Upper lobe of left lung (tissue), 4 donors: ENCODE data around the gene SF3A1.

Experiments
- EP300 ChIP-seq, 4 donors: sonication (generic); formaldehyde crosslinking; IDR thresholded peaks; one replicate each; pipeline ENCODE4 v1.5.1; 2017; ENCODE audit warnings: antibody characterized with exemption in 4 of 4, control low read depth in 2 of 4
- POLR2A ChIP-seq, 4 donors: fragments of 450-650 bp; IDR thresholded peaks; one replicate each; pipeline ENCODE4 v1.5.1; 2016 to 2017; ENCODE audit warnings: antibody characterized with exemption in 4 of 4, mild to moderate bottlenecking in 2 of 4
- POLR2AphosphoS5 ChIP-seq, 2 donors: sonication (generic); formaldehyde crosslinking; IDR thresholded peaks; one replicate each; pipeline ENCODE4 v1.5.1; 2017; ENCODE audit warnings: antibody characterized with exemption in 2 of 2
- TF ChIP-seq, protein P1 (sequence below), 6 experiments: fragments of 450-650 bp in 4 of 6; fragments of 200-600 bp in 2 of 6; sonication (generic) in 2 of 6; IDR thresholded peaks; one replicate each; pipeline ENCODE4 v1.5.1; 2016 to 2019; ENCODE audit warnings: antibody characterized with exemption in 6 of 6

DNA sequence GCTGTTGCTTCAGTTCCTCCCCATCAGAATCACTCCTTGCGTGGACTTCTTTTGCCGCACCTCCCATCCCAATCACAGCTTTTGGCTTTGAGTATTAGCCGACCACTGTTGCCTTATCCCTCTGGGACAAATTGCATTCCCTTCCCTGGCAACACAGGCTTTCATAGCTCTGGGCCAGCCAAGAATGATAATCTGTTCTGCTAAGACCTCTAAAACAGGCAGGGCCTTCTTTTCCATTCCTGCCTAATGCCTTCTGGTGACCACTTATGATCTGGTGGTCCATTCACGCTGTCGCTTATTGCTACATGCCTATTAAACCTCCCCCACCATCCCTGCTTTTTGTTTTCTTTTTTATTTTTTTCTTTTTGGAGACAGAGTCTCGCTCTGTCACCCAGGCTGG lies 49.7 kb upstream of the SF3A1 start:
- TF ChIP-seq EP300 (IDR thresholded peaks at IDR 0.05) (no peak), POLR2A (IDR thresholded peaks at IDR 0.05) (no peak), POLR2AphosphoS5 (IDR thresholded peaks at IDR 0.05) (no peak)
- TF ChIP-seq, protein P1, sequence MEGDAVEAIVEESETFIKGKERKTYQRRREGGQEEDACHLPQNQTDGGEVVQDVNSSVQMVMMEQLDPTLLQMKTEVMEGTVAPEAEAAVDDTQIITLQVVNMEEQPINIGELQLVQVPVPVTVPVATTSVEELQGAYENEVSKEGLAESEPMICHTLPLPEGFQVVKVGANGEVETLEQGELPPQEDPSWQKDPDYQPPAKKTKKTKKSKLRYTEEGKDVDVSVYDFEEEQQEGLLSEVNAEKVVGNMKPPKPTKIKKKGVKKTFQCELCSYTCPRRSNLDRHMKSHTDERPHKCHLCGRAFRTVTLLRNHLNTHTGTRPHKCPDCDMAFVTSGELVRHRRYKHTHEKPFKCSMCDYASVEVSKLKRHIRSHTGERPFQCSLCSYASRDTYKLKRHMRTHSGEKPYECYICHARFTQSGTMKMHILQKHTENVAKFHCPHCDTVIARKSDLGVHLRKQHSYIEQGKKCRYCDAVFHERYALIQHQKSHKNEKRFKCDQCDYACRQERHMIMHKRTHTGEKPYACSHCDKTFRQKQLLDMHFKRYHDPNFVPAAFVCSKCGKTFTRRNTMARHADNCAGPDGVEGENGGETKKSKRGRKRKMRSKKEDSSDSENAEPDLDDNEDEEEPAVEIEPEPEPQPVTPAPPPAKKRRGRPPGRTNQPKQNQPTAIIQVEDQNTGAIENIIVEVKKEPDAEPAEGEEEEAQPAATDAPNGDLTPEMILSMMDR (IDR thresholded peaks at IDR 0.05) = no peak
